Psoas muscle (tissue), 8 donors: ENCODE measurements around the gene RNF32. TPM values are rescaled to one million over a fixed set of nuclear protein-coding genes. Genes with fewer than 3 reads are reported as not detected.

Experiments used
- ATAC-seq, 4 donors: fragments of 200-7000 bp; cut with Tn5 transposase; one replicate each; pipeline ENCODE4 v1.9.1; 2020; ENCODE audit warnings: moderate library complexity in 3 of 4, mild to moderate bottlenecking in 2 of 4
- DNase-seq, 2 donors: peaks; one replicate each; pipeline ENCODE4 v3.0.0-alpha.2; 2020
- H3K27ac ChIP-seq: fragments of 200-600 bp; one replicate; pipeline ENCODE4 v1.8.0; 2022
- H3K27me3 ChIP-seq, 3 donors: fragments of 200-600 bp in 1 of 3; one replicate each; pipeline versions ENCODE4 v1.6.1 to v1.8.0; 2013 to 2022; ENCODE audit warnings: low read length in 2 of 3, mild to moderate bottlenecking in 2 of 3, moderate library complexity in 1 of 3; ENCODE audit not compliant: insufficient read depth in 3 of 3
- H3K36me3 ChIP-seq, 2 donors: fragments of 200-600 bp in 1 of 2; one replicate each; pipeline versions ENCODE4 v1.6.1 to v1.8.0; 2013 to 2022; ENCODE audit warnings: low read depth in 1 of 2, mild to moderate bottlenecking in 1 of 2, moderate library complexity in 1 of 2; ENCODE audit not compliant: insufficient read depth in 1 of 2
- H3K4me1 ChIP-seq: fragments of 200-600 bp; one replicate; pipeline ENCODE4 v1.8.0; 2022
- H3K4me3 ChIP-seq: fragments of 200-600 bp; one replicate; pipeline ENCODE4 v1.8.0; 2022; ENCODE audit warnings: mild to moderate bottlenecking
- H3K9me3 ChIP-seq: fragments of 200-600 bp; one replicate; pipeline ENCODE4 v1.8.0; 2022
- WGBS, 3 donors: extraction: QIAGEN DNeasy Blood & Tissue Kit; methylation state at CpG; one replicate each; pipeline versions ENCODE4 v1.1.6 to v1.1.7; 2013; 5-methylcytosine and 5-hydroxymethylcytosine counted together
- intact Hi-C, 2 donors: fragments of 100-400 bp; cut with DNase I; formaldehyde crosslinking; loops; one replicate each; pipeline versions ENCODE4 v1.11.0 to v1.14.2; 2022
- polyA plus RNA-seq, 3 donors: library from polyadenylated mRNA; stranded (reverse); fragments of 200-250 nt; gene quantifications; one replicate each; pipeline ENCODE4 v1.2.3, GENCODE V29; 2013
- total RNA-seq, 4 donors: library from RNA; stranded (reverse); fragmentation: NEBNext Ultra II Directional in 2 of 4; extraction: Animal tissue kit (Norgen Biotek cat#: 25700) in 2 of 4; gene quantifications; one replicate each; pipeline versions ENCODE4 v1.2.1 to v1.2.4, GENCODE V29; 2021 to 2023
- TF ChIP-seq, protein P1 (sequence below): fragments of 200-600 bp; IDR thresholded peaks from one replicate; pipeline ENCODE4 v1.8.0; 2022; ENCODE audit warnings: antibody characterized with exemption
- donor health status: healthy with polysubstance abuse.
- donor health status: DM: no; HTN: no; CAD: no; lungs with moderate emphysema.
- donor health status: Bipolar disorder and iron deficiency.
- donor health status: healthy.
- donor health status: DM: yes; HTN: yes; CAD: no.
- donor health status: DM: no; HTN: no; CAD: no.
- donor health status: DM: no; HTN: no; CAD: no.
- donor health status: DM: yes; HTN: yes; CAD: no.

The RNF32 gene
- total and polyA plus RNA-seq, 7 donors, result 0.18 to 0.60 (median 0.48) TPM; not detected in 4

DNA sequence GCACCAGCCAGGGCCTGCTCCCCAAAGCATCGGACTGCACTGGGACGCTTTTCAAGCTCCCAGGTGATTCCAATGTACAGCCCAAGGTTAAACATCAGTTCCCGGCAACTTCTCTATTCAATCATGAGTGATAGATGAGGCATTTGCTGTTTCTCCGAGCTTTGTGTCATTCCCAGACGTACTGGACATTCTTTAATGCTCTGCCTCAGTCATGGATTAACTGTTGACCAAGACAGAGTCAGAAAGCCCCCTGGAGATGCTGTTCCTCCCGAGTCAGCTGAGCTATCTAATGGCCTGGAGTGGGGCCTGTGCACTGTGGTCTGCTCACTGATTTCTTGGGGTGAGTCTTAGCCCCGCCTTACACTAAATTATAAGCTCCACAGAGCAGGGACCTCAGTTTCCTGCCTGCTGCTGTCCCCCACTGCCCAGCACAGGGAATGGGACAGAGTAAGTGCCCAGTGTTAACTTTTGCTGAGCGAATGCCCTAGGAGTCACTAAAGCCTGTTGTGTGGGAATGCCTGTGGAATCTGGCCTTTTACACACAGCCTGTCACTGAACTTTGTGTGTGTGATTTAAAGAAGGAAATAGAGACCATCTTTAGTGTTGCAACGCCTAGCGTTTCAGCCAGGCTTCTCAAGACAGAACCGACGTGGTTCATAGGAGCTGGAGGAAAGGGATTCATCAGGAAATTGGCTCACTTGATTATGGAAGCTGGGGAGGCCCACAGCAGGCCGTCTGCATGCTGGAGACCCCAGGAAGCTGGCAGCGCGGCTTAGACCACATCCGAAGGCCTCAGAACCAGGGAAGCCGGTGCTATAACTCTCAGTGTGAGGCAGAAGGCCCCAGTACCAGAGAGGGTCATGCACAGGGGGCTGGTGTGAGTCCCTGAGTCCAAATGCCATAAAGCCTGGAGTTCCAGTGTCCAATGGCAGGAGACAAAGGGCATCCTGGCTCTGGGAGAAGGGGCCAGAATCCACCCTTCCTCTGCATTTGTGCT lies 29.3 kb upstream of the RNF32 start:
- Histone ChIP-seq H3K27me3 (peaks cover 0 to 33% (median 15%) of the 10 kb centered on the region in 3 donors), H3K36me3 (no peaks in the 10 kb centered on the region), H3K27ac (no peak overlapping the region), H3K9me3 (no peaks in the 10 kb centered on the region), H3K4me1 (no peaks in the 10 kb centered on the region), H3K4me3 (no peak overlapping the region)
- TF ChIP-seq, protein P1, sequence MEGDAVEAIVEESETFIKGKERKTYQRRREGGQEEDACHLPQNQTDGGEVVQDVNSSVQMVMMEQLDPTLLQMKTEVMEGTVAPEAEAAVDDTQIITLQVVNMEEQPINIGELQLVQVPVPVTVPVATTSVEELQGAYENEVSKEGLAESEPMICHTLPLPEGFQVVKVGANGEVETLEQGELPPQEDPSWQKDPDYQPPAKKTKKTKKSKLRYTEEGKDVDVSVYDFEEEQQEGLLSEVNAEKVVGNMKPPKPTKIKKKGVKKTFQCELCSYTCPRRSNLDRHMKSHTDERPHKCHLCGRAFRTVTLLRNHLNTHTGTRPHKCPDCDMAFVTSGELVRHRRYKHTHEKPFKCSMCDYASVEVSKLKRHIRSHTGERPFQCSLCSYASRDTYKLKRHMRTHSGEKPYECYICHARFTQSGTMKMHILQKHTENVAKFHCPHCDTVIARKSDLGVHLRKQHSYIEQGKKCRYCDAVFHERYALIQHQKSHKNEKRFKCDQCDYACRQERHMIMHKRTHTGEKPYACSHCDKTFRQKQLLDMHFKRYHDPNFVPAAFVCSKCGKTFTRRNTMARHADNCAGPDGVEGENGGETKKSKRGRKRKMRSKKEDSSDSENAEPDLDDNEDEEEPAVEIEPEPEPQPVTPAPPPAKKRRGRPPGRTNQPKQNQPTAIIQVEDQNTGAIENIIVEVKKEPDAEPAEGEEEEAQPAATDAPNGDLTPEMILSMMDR, result no peak
- WGBS, 3 donors, result 74 to 79% (median 79%) methylated on average over 17 of the region's 17 CpGs
- intact Hi-C loops, result no loop called here
- no peak for ATAC-seq
- no peak for DNase-seq

DNA sequence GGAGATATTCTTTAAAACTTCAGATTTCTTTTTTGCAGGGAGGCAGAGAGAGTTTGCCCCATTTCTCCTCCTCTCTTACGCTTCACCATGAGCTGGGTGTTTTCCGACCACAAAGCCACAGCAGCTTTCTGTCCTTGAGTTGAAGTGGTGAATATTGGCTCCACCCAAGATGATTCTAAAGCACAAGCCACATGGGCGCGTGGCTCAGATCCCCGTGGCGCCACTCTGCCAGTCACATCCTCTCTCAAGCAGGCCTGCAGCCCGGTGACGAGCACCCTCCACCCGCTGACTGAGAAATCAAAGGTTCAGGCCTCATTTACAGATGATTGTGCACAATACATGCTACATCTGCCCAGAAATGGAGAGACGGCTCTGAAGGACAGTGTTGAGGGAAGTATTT lies 27.6 kb upstream of the RNF32 start:
- WGBS, 3 donors, result 84 to 89% (median 86%) methylated on average over 10 of the region's 10 CpGs
- H3K27me3 ChIP-seq, result peaks cover 0 to 42% (median 12%) of the 10 kb centered on the region in 3 donors
- intact Hi-C loops, result no loop called here
- no peaks in the 10 kb centered on the region for H3K9me3 ChIP-seq
- H3K4me3 ChIP-seq, result no peak overlapping the region
- ATAC-seq (no peak), DNase-seq (no peak)
- TF ChIP-seq, protein P1, result no peak
- no peaks in the 10 kb centered on the region for H3K36me3 ChIP-seq
- H3K4me1 ChIP-seq, result no peaks in the 10 kb centered on the region
- H3K27ac ChIP-seq, result no peak overlapping the region

DNA sequence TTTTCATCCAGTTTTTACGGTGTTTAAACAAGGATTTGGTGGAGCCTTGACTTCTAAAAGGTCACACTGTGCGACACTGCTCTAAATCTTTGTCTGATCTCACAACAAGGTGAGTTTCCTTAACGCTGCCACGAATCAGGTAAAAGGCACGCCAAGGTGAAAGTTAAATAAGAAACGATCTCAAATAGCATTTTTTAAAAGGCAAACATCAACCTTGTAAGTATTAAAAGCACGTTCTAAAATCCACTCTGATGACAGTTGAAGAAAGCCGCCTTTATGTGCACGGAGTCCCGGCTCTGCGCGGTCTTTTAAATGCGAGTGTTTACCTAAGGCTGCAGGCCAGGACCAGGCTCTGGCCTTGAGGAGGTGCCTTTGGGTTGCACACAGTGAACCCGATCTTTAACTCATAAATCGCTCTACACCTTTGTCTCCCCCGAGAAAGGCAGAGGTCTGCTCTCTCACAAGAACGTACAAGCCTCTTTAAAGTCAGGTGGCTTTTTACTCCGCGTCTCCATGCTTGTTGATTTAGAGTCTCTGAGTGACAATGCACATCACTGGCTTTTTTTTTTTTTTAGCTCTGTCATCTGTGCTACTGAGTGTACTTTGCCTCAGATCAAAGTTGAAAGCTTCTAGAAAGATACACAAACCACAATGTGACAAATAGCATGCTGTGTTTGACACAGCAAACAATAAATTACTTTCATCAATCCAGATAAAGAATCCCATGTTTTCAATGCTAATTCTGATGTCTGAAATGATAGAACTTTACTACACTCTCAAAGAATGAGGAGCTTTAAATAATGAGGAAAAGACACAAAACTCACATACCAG lies 25.9 kb upstream of the RNF32 start:
- H3K36me3 ChIP-seq, result no peaks in the 10 kb centered on the region
- no peaks in the 10 kb centered on the region for H3K9me3 ChIP-seq
- no peak for ATAC-seq
- H3K27ac ChIP-seq, result no peak overlapping the region
- WGBS, 3 donors, result 71 to 84% (median 77%) methylated on average over 19 of the region's 19 CpGs
- no peak for DNase-seq
- TF ChIP-seq, protein P1, result no peak
- H3K27me3 ChIP-seq, result peaks cover 0 to 47% (median 12%) of the 10 kb centered on the region in 3 donors
- no peak overlapping the region for H3K4me3 ChIP-seq
- no peaks in the 10 kb centered on the region for H3K4me1 ChIP-seq
- intact Hi-C loops, result no loop called here

DNA sequence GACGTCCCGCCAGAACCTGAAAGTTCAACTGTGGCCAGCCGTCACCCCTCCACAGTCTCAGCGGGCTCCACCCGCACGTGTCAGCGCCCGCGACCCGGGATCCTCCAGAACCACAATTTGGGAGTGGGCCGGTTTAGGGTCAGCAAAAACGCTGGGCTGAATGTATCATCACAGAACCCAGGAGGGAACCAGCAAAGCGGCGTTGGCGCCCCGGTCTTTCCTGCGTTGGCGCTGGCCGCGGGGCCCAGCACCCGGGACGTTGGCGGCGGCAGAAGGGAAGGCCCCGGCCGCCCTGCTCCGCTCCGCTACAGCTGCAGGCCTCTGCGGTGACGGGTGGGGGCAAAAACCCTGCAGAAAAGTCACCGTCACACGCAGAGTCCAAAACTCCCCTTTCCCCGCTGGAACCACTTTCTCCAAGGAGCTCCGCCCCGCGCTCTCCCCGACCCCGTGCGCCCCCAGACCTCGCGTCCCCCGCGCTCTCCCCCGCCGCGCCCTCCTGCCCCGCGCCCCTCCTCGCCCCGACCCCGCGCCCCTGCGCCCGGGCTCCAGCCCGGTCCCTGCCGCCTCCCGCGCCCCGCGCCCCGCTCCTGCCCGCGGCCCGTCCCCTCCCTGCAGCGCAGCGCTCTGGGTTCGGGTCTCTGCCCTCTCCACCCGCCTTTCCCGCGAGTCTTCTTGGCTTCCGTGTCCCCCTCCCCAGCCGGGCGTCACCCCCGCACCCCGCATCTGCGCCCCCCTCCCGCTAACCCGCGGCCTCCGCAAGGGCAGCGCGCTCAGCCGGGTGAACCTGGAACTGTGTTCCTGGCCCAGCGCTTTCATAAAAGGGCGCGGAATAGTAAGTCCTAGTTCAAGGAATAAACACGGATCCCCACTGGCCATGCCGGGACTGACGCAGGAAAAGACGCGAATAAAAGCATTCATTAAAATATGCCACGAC lies 24.0 kb upstream of the RNF32 start:
- ATAC-seq, result no peak
- intact Hi-C loops, result no loop called here

More for the DNA sequence above, 24.0 kb upstream of the RNF32 start:
- no peaks in the 10 kb centered on the region for H3K4me1 ChIP-seq
- TF ChIP-seq, protein P1, result no peak
- H3K27ac ChIP-seq, result no peak overlapping the region
- H3K27me3 ChIP-seq, result peaks cover 0 to 43% (median 12%) of the 10 kb centered on the region in 3 donors
- H3K36me3 ChIP-seq, result no peaks in the 10 kb centered on the region
- H3K4me3 ChIP-seq, result peak overlapping the region; percentile 44
- DNase-seq, result no peak
- 9 to 16% (median 9%) methylated on average over 56 to 92 of the region's 92 CpGs for WGBS, 3 donors
- no peaks in the 10 kb centered on the region for H3K9me3 ChIP-seq
